NB4 (cell line): ENCODE results near the gene F11R.
"Not testable (repeated sequence)": the region's sequence is repeated elsewhere in the genome, so short reads cannot be mapped to it uniquely, and the experiment has no call there.

Experiments
- POLR2A ChIP-seq: IDR thresholded peaks from 2 replicates; pipeline ENCODE4 v1.6.1; 2011; ENCODE audit warnings: mild to moderate bottlenecking; ENCODE audit not compliant: insufficient read length; ENCODE audit errors: extremely low read depth
- TF ChIP-seq, protein P1 (sequence below): IDR thresholded peaks from one replicate; pipeline ENCODE4 v1.5.1; 2012; ENCODE audit warnings: low read depth, low read length
- TF ChIP-seq, protein P2 (sequence below): IDR thresholded peaks from 2 replicates; pipeline ENCODE4 v1.6.1; 2011; ENCODE audit warnings: low read depth, low read length

DNA sequence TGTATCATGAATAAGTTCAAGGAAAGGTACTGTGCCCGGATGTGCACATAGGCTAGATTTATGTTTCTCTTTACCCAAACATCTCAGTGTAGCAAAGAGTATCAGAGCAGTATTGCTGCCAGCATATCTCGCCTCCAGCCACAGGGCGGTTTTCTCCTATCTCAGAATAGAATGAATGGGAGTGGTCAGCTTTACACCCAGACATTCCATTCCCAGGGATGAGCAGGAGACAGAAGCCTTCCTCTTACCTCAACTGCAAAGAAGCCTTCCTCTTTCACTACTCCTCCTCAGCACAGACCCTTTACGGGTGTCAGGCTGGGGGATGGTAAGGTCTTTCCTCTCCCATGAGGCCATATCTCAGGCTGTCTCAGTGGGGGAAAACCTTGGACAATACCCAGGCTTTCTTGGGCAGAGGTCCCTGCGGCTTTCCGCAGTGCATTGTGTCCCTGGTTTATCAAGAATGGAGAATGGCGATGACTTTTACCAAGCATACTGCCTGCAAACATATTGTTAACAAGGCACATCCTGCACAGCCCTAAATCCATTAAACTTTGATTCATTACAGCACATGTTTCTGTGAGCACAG is 73.7 kb downstream of the F11R start:
- TF ChIP-seq, protein P1, sequence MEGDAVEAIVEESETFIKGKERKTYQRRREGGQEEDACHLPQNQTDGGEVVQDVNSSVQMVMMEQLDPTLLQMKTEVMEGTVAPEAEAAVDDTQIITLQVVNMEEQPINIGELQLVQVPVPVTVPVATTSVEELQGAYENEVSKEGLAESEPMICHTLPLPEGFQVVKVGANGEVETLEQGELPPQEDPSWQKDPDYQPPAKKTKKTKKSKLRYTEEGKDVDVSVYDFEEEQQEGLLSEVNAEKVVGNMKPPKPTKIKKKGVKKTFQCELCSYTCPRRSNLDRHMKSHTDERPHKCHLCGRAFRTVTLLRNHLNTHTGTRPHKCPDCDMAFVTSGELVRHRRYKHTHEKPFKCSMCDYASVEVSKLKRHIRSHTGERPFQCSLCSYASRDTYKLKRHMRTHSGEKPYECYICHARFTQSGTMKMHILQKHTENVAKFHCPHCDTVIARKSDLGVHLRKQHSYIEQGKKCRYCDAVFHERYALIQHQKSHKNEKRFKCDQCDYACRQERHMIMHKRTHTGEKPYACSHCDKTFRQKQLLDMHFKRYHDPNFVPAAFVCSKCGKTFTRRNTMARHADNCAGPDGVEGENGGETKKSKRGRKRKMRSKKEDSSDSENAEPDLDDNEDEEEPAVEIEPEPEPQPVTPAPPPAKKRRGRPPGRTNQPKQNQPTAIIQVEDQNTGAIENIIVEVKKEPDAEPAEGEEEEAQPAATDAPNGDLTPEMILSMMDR = not testable (repeated sequence)
- not testable (repeated sequence) for TF ChIP-seq POLR2A
- TF ChIP-seq, protein P2, sequence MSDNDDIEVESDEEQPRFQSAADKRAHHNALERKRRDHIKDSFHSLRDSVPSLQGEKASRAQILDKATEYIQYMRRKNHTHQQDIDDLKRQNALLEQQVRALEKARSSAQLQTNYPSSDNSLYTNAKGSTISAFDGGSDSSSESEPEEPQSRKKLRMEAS = not testable (repeated sequence)
